K562 (cell line): ENCODE measurements around the gene NUMB. TPM values are rescaled to one million over a fixed set of nuclear protein-coding genes. Genes with fewer than 3 reads are reported as not detected.

Experiments
- CBFA2T2 ChIP-seq: fragments of 450-650 bp; conservative IDR thresholded peaks from 2 replicates; pipeline ENCODE4 v1.6.1; 2017; ENCODE audit warnings: mild to moderate bottlenecking
- CCNT2 ChIP-seq: IDR thresholded peaks from 2 replicates; pipeline ENCODE4 v1.6.1; 2011; ENCODE audit warnings: borderline replicate concordance, low read depth, mild to moderate bottlenecking, moderate library complexity, mixed read lengths, low read length; ENCODE audit not compliant: insufficient read length; ENCODE audit errors: extremely low read depth
- HDAC2 ChIP-seq: fragments of 450-650 bp; IDR thresholded peaks from 2 replicates; pipeline ENCODE4 v1.6.1; 2016; ENCODE audit warnings: mild to moderate bottlenecking
- KLF10 ChIP-seq: fragments of 250-450 bp; sonication (Bioruptor Pico); IDR thresholded peaks from 2 replicates; pipeline ENCODE4 v1.6.1; 2021; ENCODE audit warnings: matching md5 sums
- RBFOX2 ChIP-seq: fragments of 200-400 bp; formaldehyde crosslinking; IDR thresholded peaks from 2 replicates; pipeline ENCODE4 v1.6.1; 2017; ENCODE audit warnings: low read depth, mild to moderate bottlenecking, low read length, moderate library complexity
- SAFB2 ChIP-seq: fragments of 200-400 bp; formaldehyde crosslinking; IDR thresholded peaks from 2 replicates; pipeline ENCODE4 v1.6.1; 2018; ENCODE audit warnings: borderline replicate concordance, low read length, low read depth, moderate library complexity; ENCODE audit not compliant: severe bottlenecking
- TEAD1 ChIP-seq, 2 experiments: fragments of 450-650 bp in 1 of 2; sonication (generic) in 1 of 2; formaldehyde crosslinking; IDR thresholded peaks; 2 replicates each; pipeline versions ENCODE4 v1.4.0 to v1.8.0; 2020 to 2022; ENCODE audit warnings: mild to moderate bottlenecking in 2 of 2, missing genetic modification reagents in 1 of 2
- TGIF2 ChIP-seq: sonication (generic); formaldehyde crosslinking; IDR thresholded peaks from 2 replicates; pipeline ENCODE4 v1.8.1; 2022; ENCODE audit warnings: mild to moderate bottlenecking, missing genetic modification reagents, moderate library complexity
- ZNF384 ChIP-seq: IDR thresholded peaks from 2 replicates; pipeline ENCODE4 v1.6.1; 2012; ENCODE audit warnings: low read depth, low read length, improper control_type of control experiment
- ZNF57 ChIP-seq: fragments of 450-650 bp; formaldehyde crosslinking; IDR thresholded peaks from 2 replicates; pipeline ENCODE4 v1.4.0; 2020; ENCODE audit warnings: mild to moderate bottlenecking, moderate library complexity
- polyA plus RNA-seq, 8 experiments: library from polyadenylated mRNA; depleted of rRNA in 4 of 8; stranded (reverse) in 5 of 8; unstranded in 3 of 8; fragments of >200 nt; fragmentation: Nextera tagmentation in 2 of 8; fragmentation: Illumina TruSeq in 1 of 8; extraction: Ambion mirVana in 2 of 8; extraction: Trizol in 1 of 8; gene quantifications; 2 replicates each; pipeline versions ENCODE4 v1.2.1 to v1.2.3, GENCODE V29; 2011 to 2014; ENCODE audit warnings: inconsistent platforms in 1 of 8, missing spikeins in 1 of 8
- total RNA-seq, 7 experiments: library from RNA; depleted of rRNA in 6 of 7; stranded (reverse); fragments of >200 nt in 6 of 7; fragmentation: Illumina TruSeq in 2 of 7; extraction: Trizol in 2 of 7; gene quantifications; 2 replicates each; pipeline versions ENCODE4 v1.2.1 to v1.2.3, GENCODE V29; 2011 to 2021; ENCODE audit warnings: low replicate concordance in 1 of 7
- TF ChIP-seq, protein P1 (sequence below): fragments of 450-650 bp; formaldehyde crosslinking; IDR thresholded peaks from 2 replicates; pipeline ENCODE4 v1.4.0; 2022; ENCODE audit warnings: missing genetic modification characterization
- TF ChIP-seq, protein P2 (sequence below): fragments of 250-450 bp; sonication (Bioruptor Pico); IDR thresholded peaks from 2 replicates; pipeline ENCODE4 v1.8.0; 2021; ENCODE audit warnings: moderate library complexity, mild to moderate bottlenecking, inconsistent platforms
- TF ChIP-seq, protein P3 (sequence below): fragments of 250-450 bp; sonication (Bioruptor Pico); IDR thresholded peaks from 2 replicates; pipeline ENCODE4 v1.5.0; 2022; ENCODE audit warnings: mild to moderate bottlenecking

NUMB gene
- total and polyA plus RNA-seq, 9 of the 15 experiments (the other 6 are each of a cell fraction or from before 2014, with no cell fraction given): 13.5 to 54.0 (median 32.3) TPM

DNA sequence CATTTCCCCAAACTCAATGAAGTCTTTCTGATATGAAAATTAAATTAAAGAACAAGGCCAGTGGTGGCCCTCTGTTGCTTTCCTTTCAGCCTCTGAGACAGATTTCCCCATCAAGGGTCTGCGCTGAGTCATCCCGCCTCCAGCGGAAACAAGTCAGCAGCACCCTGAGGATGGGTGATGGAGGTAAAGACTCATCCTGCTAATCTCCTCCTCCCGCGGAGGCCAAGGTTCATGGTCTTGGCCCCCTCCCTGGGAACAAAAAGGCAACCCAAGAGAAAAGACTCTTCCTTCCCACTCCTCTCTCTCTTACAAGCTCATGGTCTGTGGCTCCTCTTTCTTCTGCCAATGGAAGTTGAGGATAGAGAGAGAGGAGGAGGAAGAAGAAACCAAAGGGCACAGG is 9.0 kb upstream of the NUMB start (continued):
- no peak for TF ChIP-seq HDAC2
- no peak for TF ChIP-seq ZNF57 (CRISPR knock-in tag)
- TF ChIP-seq KLF10 (CRISPR knock-in tag): no peak
- no peak for TF ChIP-seq CCNT2
- TF ChIP-seq, protein P1, sequence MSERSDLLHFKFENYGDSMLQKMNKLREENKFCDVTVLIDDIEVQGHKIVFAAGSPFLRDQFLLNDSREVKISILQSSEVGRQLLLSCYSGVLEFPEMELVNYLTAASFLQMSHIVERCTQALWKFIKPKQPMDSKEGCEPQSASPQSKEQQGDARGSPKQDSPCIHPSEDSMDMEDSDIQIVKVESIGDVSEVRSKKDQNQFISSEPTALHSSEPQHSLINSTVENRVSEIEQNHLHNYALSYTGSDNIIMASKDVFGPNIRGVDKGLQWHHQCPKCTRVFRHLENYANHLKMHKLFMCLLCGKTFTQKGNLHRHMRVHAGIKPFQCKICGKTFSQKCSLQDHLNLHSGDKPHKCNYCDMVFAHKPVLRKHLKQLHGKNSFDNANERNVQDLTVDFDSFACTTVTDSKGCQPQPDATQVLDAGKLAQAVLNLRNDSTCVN (CRISPR knock-in tag): no peak
- TF ChIP-seq, protein P2, sequence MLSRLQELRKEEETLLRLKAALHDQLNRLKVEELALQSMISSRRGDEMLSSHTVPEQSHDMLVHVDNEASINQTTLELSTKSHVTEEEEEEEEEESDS (CRISPR knock-in tag): no peak
- TF ChIP-seq ZNF384: no peak
- TF ChIP-seq RBFOX2: no peak
- TF ChIP-seq, protein P3, sequence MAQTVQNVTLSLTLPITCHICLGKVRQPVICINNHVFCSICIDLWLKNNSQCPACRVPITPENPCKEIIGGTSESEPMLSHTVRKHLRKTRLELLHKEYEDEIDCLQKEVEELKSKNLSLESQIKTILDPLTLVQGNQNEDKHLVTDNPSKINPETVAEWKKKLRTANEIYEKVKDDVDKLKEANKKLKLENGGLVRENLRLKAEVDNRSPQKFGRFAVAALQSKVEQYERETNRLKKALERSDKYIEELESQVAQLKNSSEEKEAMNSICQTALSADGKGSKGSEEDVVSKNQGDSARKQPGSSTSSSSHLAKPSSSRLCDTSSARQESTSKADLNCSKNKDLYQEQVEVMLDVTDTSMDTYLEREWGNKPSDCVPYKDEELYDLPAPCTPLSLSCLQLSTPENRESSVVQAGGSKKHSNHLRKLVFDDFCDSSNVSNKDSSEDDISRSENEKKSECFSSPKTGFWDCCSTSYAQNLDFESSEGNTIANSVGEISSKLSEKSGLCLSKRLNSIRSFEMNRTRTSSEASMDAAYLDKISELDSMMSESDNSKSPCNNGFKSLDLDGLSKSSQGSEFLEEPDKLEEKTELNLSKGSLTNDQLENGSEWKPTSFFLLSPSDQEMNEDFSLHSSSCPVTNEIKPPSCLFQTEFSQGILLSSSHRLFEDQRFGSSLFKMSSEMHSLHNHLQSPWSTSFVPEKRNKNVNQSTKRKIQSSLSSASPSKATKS (CRISPR knock-in tag): no peak
- TF ChIP-seq SAFB2: no peak
- no peak for TF ChIP-seq TEAD1 (CRISPR knock-in tag; IDR thresholded peaks at IDR 0.05)
- TF ChIP-seq TGIF2 (CRISPR knock-in tag): no peak
- TF ChIP-seq CBFA2T2: no peak
